Measurements from ENCODE around the gene RNF41.
A peak's percentile ranks its signal among the peaks of the same experiment; 100 is the strongest.
"Not testable (repeated sequence)": the region's sequence is repeated elsewhere in the genome, so short reads cannot be mapped to it uniquely, and the experiment has no call there.

The RNF41 gene

DNA sequence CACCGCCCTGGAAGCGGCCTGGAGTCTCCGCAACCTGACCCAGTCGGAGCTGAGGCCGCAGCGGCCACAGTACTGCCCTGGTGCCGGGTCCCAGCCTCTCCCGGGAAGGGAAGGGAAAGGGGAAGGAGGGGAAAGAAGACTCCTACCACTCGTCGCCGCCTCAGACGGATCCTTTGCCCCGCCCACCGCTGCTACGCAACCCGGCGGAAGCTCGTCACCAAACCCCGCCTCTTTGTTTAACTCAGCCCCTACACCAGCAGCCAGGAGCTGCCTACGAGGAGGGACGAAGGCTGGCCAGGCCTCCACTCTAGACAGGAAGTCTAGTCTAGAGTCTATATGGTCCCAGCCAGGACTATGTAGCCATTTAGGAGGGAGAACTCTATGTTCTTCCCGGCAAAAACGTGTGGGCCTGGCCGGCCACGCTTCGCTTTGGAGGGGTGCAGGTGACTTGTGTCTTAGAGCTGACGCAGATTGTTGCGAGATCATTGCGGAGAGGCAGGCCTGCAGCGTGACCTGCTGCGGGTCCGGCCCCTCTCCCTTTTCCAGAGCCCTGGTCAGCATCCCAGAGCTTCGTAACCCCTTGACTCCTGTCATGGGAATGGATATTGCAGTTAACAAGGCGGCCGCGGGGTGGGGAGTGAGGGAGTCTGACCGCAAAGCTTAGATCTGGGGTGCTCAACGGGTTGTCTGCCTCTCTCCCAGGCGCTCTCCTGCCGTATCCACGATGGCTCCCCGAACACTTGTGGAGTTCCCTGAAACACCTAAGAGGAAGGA lies at the start of gene RNF41:
Gene RNF41, minus strand, starts transcription at position 166 of the 774 bp plus-strand sequence. CDS start 7,875 bp downstream, outside the sequence.
- Histone ChIP-seq H3K36me3 (no peaks in the 10 kb centered on the region; the same call in 1 of the 2 replicates), H3K27me3 (ENCODE audit: insufficient read depth, low read depth, severe bottlenecking) (no peaks in the 10 kb centered on the region), H3K27ac (peak within 1 kb of the TSS; percentile 85), H3K4me3 (ENCODE audit: low read depth, low read length) (peak within 1 kb of the TSS; percentile 67), H3K9me3 (ENCODE audit: severe bottlenecking) (no peaks in the 10 kb centered on the region)
- DNase-seq: peak; percentile 97
- TF ChIP-seq, protein P1, sequence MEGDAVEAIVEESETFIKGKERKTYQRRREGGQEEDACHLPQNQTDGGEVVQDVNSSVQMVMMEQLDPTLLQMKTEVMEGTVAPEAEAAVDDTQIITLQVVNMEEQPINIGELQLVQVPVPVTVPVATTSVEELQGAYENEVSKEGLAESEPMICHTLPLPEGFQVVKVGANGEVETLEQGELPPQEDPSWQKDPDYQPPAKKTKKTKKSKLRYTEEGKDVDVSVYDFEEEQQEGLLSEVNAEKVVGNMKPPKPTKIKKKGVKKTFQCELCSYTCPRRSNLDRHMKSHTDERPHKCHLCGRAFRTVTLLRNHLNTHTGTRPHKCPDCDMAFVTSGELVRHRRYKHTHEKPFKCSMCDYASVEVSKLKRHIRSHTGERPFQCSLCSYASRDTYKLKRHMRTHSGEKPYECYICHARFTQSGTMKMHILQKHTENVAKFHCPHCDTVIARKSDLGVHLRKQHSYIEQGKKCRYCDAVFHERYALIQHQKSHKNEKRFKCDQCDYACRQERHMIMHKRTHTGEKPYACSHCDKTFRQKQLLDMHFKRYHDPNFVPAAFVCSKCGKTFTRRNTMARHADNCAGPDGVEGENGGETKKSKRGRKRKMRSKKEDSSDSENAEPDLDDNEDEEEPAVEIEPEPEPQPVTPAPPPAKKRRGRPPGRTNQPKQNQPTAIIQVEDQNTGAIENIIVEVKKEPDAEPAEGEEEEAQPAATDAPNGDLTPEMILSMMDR (IDR thresholded peaks at IDR 0.05; ENCODE audit: low read depth, low read length): 0 out of 2 replicates have a peak, but pooled peaks have one; percentile 10

DNA sequence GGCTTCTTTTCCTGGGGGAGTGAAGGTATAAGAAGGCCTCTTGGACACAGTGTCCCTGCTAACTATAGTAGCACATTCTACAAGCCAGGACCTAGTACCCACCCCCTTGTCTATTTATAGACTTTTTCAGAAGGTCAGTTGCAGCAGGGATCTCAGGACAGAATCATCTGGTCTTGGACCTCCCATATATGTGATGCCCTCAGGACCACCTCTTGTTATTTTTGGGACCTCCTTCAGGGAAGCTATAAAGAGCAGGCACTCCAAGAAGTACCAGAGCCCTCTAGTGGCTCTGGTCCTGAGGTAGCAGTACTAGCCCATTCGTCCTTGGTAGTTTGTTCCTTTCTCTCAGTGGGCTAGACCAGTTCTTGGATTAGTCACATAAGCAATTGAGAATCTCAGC lies 49.3 kb upstream of the RNF41 start:
- no peak for DNase-seq
- H3K36me3 ChIP-seq: peaks cover 69% of the 10 kb centered on the region
- TF ChIP-seq, protein P1 (IDR thresholded peaks at IDR 0.05; ENCODE audit: low read depth, low read length): peak; percentile 67
- no peaks in the 10 kb centered on the region for H3K27me3 ChIP-seq (ENCODE audit: insufficient read depth, low read depth, severe bottlenecking)
- no peak overlapping the region for H3K4me3 ChIP-seq (ENCODE audit: low read depth, low read length)
- no peak overlapping the region for H3K27ac ChIP-seq
- H3K9me3 ChIP-seq (ENCODE audit: severe bottlenecking): peaks cover 2% of the 10 kb centered on the region

DNA sequence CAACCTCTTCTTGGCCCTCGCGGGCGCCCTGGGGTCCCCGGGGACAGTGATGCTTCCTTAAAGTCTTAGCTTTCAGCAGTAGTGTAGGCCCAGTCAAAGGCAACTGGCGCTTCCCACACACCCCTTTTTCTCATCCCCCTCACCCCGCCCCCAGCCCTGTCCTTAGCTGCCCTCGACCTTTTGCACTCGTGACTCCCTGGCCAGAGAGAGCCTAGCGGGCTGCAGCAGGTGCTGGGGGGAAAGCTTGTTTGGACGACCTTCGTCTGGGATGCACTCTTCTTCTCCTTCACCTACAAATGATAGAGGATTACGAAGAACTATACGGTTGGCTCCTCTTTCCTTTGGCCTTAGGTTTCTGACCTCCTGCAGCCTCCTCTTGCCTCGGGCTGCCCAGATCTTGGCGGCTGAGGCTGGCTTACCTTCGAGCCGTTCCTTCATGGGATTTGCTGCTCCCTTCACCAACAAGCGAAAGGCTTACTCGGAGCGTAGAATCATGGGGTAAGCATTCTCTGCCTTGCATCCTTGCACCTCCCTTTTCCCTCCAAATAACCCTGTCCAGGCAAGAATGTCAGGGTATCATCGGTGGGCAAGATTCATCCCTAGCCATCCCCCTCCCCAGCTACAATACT lies 45.8 kb upstream of the RNF41 start:
- TF ChIP-seq, protein P1 (IDR thresholded peaks at IDR 0.05; ENCODE audit: low read depth, low read length): no peak
- H3K27me3 ChIP-seq (ENCODE audit: insufficient read depth, low read depth, severe bottlenecking): no peaks in the 10 kb centered on the region

DNA sequence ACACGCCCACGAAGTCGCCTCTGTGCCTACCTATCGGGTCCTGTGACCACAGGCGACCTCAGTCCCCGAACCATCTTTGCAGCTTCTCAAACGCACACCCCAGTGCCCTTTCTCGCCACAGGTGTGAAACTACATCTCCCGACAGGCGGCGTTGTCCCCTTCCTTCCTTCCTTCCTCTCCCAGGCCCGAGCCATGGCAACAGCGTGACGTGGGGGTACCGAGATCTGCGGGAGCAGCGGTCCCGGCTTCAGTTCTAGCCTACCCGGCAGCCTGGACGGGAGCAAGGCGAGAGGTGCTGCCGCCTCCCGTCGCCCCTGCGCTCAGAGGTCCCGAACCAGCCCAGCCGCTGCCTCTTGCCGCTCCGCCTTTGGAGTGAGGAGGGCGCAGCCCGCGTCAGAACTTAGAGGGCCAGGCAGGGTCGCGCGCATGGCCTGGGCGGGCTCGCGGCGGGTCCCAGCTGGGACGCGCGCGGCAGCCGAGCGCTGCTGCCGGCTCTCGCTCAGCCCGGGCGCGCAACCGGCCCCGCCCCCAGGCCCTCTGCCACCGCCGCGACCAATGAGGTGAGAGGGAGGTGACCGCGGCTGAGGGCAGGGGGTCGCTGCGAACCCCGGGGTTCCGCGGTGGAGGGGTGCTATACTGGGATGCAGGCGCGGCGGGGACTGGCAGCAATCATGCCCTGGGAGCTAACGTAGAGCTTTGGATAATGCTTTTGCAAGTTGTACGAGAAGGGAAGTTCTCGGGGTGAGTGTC lies 45.1 kb upstream of the RNF41 start, which contains the start of gene COQ10A:
Gene COQ10A, plus strand, starts transcription at position 250 of the 750 bp plus-strand sequence. Its CDS starts 177 bp downstream, at position 427.
- peak; percentile 92 for DNase-seq
- H3K27ac ChIP-seq: peak within 1 kb of the TSS; percentile 91
- peaks cover 2% of the 10 kb centered on the region for H3K9me3 ChIP-seq (ENCODE audit: severe bottlenecking)
- peaks cover 34% of the 10 kb centered on the region for H3K36me3 ChIP-seq
- H3K4me3 ChIP-seq (ENCODE audit: low read depth, low read length): peak within 1 kb of the TSS; percentile 87
- TF ChIP-seq, protein P1 (IDR thresholded peaks at IDR 0.05; ENCODE audit: low read depth, low read length): peak; percentile 81
- H3K27me3 ChIP-seq (ENCODE audit: insufficient read depth, low read depth, severe bottlenecking): no peaks in the 10 kb centered on the region

More for the DNA sequence above, 45.8 kb upstream of the RNF41 start:
- DNase-seq: peak; percentile 37
- Histone ChIP-seq H3K4me3 (ENCODE audit: low read depth, low read length) (peak overlapping the region; percentile 87), H3K36me3 (peaks cover 36% of the 10 kb centered on the region), H3K9me3 (ENCODE audit: severe bottlenecking) (peaks cover 2% of the 10 kb centered on the region), H3K27ac (peak overlapping the region; percentile 91)

DNA sequence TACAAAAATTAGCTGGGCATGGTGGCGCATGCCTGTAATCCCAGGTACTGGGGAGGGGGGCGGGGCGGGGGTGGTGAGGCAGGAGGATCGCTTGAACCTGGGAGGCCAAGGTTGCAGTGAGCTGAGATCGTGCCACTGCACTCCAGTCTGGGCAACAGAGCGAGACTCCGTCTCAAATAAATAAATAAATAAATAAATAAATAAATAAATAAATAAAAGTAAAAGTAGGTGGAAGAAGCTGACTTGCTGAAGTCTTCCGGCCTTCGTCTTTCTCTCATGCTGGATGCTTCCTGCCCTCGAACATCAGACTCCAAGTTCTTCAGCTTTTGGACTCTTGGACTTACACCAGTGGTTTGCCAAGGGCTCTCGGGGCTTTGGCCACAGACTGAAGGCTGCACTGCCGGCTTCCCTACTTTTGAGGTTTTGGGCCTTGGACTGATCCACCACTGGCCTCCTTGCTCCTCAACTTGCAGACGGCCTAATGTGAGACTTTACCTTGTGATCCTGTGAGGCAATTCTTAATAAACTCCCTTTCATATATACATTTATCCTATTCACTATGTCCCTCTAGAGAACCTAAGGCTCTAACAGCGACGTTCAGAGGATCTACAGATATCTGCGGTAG lies 44.5 kb upstream of the RNF41 start:
- peaks cover 28% of the 10 kb centered on the region for H3K36me3 ChIP-seq
- not testable (repeated sequence) for DNase-seq; H3K27me3 ChIP-seq (ENCODE audit: insufficient read depth, low read depth, severe bottlenecking); H3K9me3 ChIP-seq (ENCODE audit: severe bottlenecking)
- peak overlapping the region; percentile 91 for H3K27ac ChIP-seq
- peak overlapping the region; percentile 87 for H3K4me3 ChIP-seq (ENCODE audit: low read depth, low read length)
